GM12878 (cell line): ENCODE results near the gene IL19.

Source experiments
- BACH1 ChIP-seq: fragments of 450-650 bp; IDR thresholded peaks from 2 replicates; pipeline ENCODE4 v1.6.1; 2017; ENCODE audit warnings: mild to moderate bottlenecking, borderline replicate concordance
- NFXL1 ChIP-seq: fragments of 450-650 bp; IDR thresholded peaks from 2 replicates; pipeline ENCODE4 v1.6.1; 2017; ENCODE audit warnings: antibody characterized with exemption, mild to moderate bottlenecking, borderline replicate concordance
- RAD21 ChIP-seq: IDR thresholded peaks from 2 replicates; pipeline ENCODE4 v1.6.1; 2011; ENCODE audit warnings: mild to moderate bottlenecking, low read depth, low read length, moderate library complexity; ENCODE audit not compliant: insufficient read depth
- TF ChIP-seq, protein P1 (sequence below): fragments of 450-650 bp; IDR thresholded peaks from 2 replicates; pipeline ENCODE4 v1.6.1; 2016; ENCODE audit warnings: mild to moderate bottlenecking, moderate library complexity, borderline replicate concordance

DNA sequence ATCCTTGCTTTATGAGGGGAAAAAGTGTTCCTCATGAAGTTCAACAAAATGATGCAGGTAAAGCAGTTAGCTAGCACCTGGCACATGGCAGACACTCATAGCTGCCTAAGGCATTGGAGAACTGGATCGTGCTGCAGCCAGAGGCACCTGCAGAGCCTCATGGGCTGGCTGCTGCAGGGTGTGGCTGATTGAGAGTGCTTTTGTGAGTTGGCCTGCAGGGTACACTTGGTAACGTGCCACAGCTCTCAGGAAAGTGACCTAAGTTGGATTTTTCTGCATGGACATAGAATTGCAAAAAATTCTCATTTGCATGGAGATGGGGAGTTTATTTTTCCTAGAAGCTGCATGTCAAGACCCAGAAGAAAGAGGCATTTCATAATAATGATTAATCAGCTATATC, 63.2 kb downstream of the IL19 start:
- TF ChIP-seq RAD21 (no peak), NFXL1 (no peak), BACH1 (no peak)
- TF ChIP-seq, protein P1, sequence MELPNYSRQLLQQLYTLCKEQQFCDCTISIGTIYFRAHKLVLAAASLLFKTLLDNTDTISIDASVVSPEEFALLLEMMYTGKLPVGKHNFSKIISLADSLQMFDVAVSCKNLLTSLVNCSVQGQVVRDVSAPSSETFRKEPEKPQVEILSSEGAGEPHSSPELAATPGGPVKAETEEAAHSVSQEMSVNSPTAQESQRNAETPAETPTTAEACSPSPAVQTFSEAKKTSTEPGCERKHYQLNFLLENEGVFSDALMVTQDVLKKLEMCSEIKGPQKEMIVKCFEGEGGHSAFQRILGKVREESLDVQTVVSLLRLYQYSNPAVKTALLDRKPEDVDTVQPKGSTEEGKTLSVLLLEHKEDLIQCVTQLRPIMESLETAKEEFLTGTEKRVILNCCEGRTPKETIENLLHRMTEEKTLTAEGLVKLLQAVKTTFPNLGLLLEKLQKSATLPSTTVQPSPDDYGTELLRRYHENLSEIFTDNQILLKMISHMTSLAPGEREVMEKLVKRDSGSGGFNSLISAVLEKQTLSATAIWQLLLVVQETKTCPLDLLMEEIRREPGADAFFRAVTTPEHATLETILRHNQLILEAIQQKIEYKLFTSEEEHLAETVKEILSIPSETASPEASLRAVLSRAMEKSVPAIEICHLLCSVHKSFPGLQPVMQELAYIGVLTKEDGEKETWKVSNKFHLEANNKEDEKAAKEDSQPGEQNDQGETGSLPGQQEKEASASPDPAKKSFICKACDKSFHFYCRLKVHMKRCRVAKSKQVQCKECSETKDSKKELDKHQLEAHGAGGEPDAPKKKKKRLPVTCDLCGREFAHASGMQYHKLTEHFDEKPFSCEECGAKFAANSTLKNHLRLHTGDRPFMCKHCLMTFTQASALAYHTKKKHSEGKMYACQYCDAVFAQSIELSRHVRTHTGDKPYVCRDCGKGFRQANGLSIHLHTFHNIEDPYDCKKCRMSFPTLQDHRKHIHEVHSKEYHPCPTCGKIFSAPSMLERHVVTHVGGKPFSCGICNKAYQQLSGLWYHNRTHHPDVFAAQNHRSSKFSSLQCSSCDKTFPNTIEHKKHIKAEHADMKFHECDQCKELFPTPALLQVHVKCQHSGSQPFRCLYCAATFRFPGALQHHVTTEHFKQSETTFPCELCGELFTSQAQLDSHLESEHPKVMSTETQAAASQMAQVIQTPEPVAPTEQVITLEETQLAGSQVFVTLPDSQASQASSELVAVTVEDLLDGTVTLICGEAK, result no peak
